Bronchial epithelial cell (primary cell): ENCODE measurements around the gene TSC22D3. TPM values are rescaled to one million over a fixed set of nuclear protein-coding genes. Genes with fewer than 3 reads are reported as not detected.
A peak's percentile ranks its signal among the peaks of the same experiment; 100 is the strongest.

ENCODE experiments used
- DNase-seq: peaks from one replicate; pipeline ENCODE4 v3.0.0-alpha.2; 2010; ENCODE audit warnings: low read depth
- FAIRE-seq: peaks from 2 replicates; lab custom pipeline; 2011; peaks lifted over from hg19 to GRCh38; lab: Jason Lieb, UNC
- H3K27me3 ChIP-seq: 2 replicates; pipeline ENCODE4 v1.5.1; 2011; ENCODE audit warnings: low read length; ENCODE audit not compliant: control insufficient read depth, insufficient read depth
- H3K36me3 ChIP-seq: 2 replicates; pipeline ENCODE4 v1.5.1; 2011; ENCODE audit warnings: low read length; ENCODE audit not compliant: control insufficient read depth, insufficient read depth
- H3K4me3 ChIP-seq: 2 replicates; pipeline ENCODE4 v1.5.1; 2011; ENCODE audit warnings: mild to moderate bottlenecking, low read depth, low read length, control low read depth
- CTCF ChIP-seq: IDR thresholded peaks from 2 replicates; pipeline ENCODE4 v1.5.1; 2011; ENCODE audit warnings: mild to moderate bottlenecking, moderate library complexity, low read length, control low read depth, inconsistent platforms; ENCODE audit not compliant: insufficient read depth, severe bottlenecking
- total RNA-seq: library from RNA; depleted of rRNA; stranded (reverse); fragments of >200 nt; gene quantifications from 2 replicates; pipeline ENCODE4 v1.2.1, GENCODE V29; 2014

Gene TSC22D3
- total RNA-seq, 1 donor from 2014 or later = 83.5 TPM

- FAIRE-seq = no peak
- no peaks in the 10 kb centered on the region for H3K27me3 ChIP-seq
- TF ChIP-seq CTCF = no peak
- no peak overlapping the region for H3K4me3 ChIP-seq
- no peaks in the 10 kb centered on the region for H3K36me3 ChIP-seq
- no peak for DNase-seq
These were observed 28.8 kb upstream of the TSC22D3 start for GRCh38 chrX:107804427-107804826.

- no peak overlapping the region for H3K4me3 ChIP-seq
- FAIRE-seq (no peak), DNase-seq (no peak)
- TF ChIP-seq CTCF = no peak
- H3K36me3 ChIP-seq = no peaks in the 10 kb centered on the region
- H3K27me3 ChIP-seq = no peaks in the 10 kb centered on the region
These were observed 12.2 kb upstream of the TSC22D3 start for GRCh38 chrX:107787827-107788226.

DNA sequence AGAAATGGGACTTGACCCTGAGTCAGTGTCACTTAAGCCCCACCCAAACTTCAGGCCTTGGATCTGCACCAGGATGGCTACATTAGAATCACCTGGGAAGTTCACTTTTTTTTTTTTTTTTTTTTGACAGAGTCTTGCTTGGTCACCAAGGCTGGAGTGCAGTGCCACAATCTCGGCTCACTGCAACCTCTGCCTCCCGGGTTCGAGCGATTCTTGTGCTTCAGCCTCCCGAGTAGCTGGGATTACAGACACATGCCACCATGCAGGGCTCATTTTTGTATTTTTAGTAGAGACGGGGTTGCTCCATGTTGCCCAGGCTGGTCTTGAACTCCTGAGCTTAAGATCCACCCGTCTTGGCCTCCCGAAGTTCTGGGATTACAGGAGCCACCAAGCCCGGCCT is 4.9 kb upstream of the TSC22D3 start:
- FAIRE-seq = no peak
- no peak for TF ChIP-seq CTCF
- DNase-seq = no peak

GRCh38 chrX:107777536-107777832 is 1.9 kb upstream of the TSC22D3 start, which contains the start of gene NCBP2L:
NCBP2L (plus strand) TSS chrX:107777733; CDS start chrX:107794221, 16,488 bp downstream.
- H3K27me3 ChIP-seq = no peaks in the 10 kb centered on the region
- FAIRE-seq (no peak), DNase-seq (no peak)
- H3K4me3 ChIP-seq = peak within 1 kb of the TSS; percentile 56
- no peak for TF ChIP-seq CTCF
- no peaks in the 10 kb centered on the region for H3K36me3 ChIP-seq

More for the DNA sequence above, 4.9 kb upstream of the TSC22D3 start:
- Histone ChIP-seq H3K27me3 (no peaks in the 10 kb centered on the region), H3K4me3 (no peak overlapping the region), H3K36me3 (no peaks in the 10 kb centered on the region)

- Histone ChIP-seq H3K27me3 (no peaks in the 10 kb centered on the region), H3K4me3 (peak overlapping the region; percentile 56), H3K36me3 (no peaks in the 10 kb centered on the region)
- TF ChIP-seq CTCF = peak; percentile 50
- FAIRE-seq (peak; percentile 47), DNase-seq (peak; percentile 85)
These were observed 1.3 kb upstream of the TSC22D3 start for GRCh38 chrX:107776649-107777535.
